Hepatocyte (in vitro differentiated cells): Measurements from ENCODE around the gene SERPINB6.

Experiments used
- EZH2 ChIP-seq: fragments of 200-600 bp; sonication (generic); IDR thresholded peaks from 2 replicates; pipeline ENCODE4 v1.6.1; 2016; ENCODE audit warnings: antibody characterized with exemption, mild to moderate bottlenecking, borderline replicate concordance
- TF ChIP-seq, protein P1 (sequence below): fragments of 200-600 bp; sonication (generic); IDR thresholded peaks from 2 replicates; pipeline ENCODE4 v1.5.1; 2016; ENCODE audit warnings: antibody characterized with exemption, mild to moderate bottlenecking; ENCODE audit not compliant: poor library complexity

- TF ChIP-seq, protein P1, sequence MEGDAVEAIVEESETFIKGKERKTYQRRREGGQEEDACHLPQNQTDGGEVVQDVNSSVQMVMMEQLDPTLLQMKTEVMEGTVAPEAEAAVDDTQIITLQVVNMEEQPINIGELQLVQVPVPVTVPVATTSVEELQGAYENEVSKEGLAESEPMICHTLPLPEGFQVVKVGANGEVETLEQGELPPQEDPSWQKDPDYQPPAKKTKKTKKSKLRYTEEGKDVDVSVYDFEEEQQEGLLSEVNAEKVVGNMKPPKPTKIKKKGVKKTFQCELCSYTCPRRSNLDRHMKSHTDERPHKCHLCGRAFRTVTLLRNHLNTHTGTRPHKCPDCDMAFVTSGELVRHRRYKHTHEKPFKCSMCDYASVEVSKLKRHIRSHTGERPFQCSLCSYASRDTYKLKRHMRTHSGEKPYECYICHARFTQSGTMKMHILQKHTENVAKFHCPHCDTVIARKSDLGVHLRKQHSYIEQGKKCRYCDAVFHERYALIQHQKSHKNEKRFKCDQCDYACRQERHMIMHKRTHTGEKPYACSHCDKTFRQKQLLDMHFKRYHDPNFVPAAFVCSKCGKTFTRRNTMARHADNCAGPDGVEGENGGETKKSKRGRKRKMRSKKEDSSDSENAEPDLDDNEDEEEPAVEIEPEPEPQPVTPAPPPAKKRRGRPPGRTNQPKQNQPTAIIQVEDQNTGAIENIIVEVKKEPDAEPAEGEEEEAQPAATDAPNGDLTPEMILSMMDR = no peak
- TF ChIP-seq EZH2 = no peak
These were observed 47.7 kb upstream of the SERPINB6 start for GRCh38 chr6:3019065-3019464.
